Neural cell (in vitro differentiated cells): ENCODE measurements around the gene AGBL1.

ENCODE experiments used
- CTCF ChIP-seq: fragments of 450-650 bp; IDR thresholded peaks from 2 replicates; pipeline ENCODE4 v1.5.1; 2014; ENCODE audit warnings: antibody characterized with exemption, mild to moderate bottlenecking, moderate library complexity; ENCODE audit not compliant: poor library complexity, severe bottlenecking
- EZH2 ChIP-seq: fragments of 200-600, 300-800 bp; shearing (Covaris generic), sonication (generic); IDR thresholded peaks from 2 replicates; pipeline ENCODE4 v1.6.1; 2014; ENCODE audit warnings: antibody characterized with exemption, low read length, borderline replicate concordance, mild to moderate bottlenecking; ENCODE audit not compliant: insufficient read depth, poor library complexity, severe bottlenecking
- POLR2AphosphoS5 ChIP-seq: IDR thresholded peaks from 2 replicates; pipeline ENCODE4 v1.6.1; 2012
- SMC3 ChIP-seq: fragments of 450-650 bp; conservative IDR thresholded peaks from 2 replicates; pipeline ENCODE4 v1.6.1; 2014; ENCODE audit warnings: antibody characterized with exemption, mild to moderate bottlenecking, moderate library complexity; ENCODE audit not compliant: poor library complexity

GRCh38 chr15:86839502-86839901 is 759.8 kb downstream of the AGBL1 start:
- TF ChIP-seq CTCF: no peak
- TF ChIP-seq POLR2AphosphoS5: peak; percentile 50
- TF ChIP-seq SMC3: no peak
- TF ChIP-seq EZH2: no peak
